CD8-positive, alpha-beta memory T cell (primary cell): ENCODE measurements around the gene KANSL2. TPM values are rescaled to one million over a fixed set of nuclear protein-coding genes. Genes with fewer than 3 reads are reported as not detected.
"Not testable (repeated sequence)": the region's sequence is repeated elsewhere in the genome, so short reads cannot be mapped to it uniquely, and the experiment has no call there.

Experiments
- CTCF ChIA-PET: fragments of 350-600 bp; sonication (Branson Sonifier 250); formaldehyde crosslinking; loops from one replicate; lab custom pipeline; 2021; ENCODE audit warnings: antibody characterized with exemption; lab: Charles Lee
- POLR2A ChIA-PET: fragments of 350-600 bp; sonication (Branson Sonifier 250); formaldehyde crosslinking; loops from one replicate; lab custom pipeline; 2021; ENCODE audit warnings: antibody characterized with exemption; lab: Charles Lee
- DNase-seq, 5 donors: peaks; one replicate each; pipeline versions ENCODE4 v3.0.0 to v3.0.0-alpha.2; 2020 to 2022; ENCODE audit warnings: mixed read lengths in 1 of 5
- H3K27ac ChIP-seq: one replicate; pipeline ENCODE4 v1.7.0; 2013; ENCODE audit warnings: low read depth, mild to moderate bottlenecking, low read length, moderate library complexity
- H3K27me3 ChIP-seq: 2 replicates; pipeline ENCODE4 v1.7.0; 2013; ENCODE audit warnings: low read length, mild to moderate bottlenecking; ENCODE audit not compliant: insufficient read depth, poor library complexity, severe bottlenecking
- H3K36me3 ChIP-seq: 2 replicates; pipeline ENCODE4 v1.7.0; 2013; ENCODE audit warnings: mild to moderate bottlenecking, low read length, moderate library complexity; ENCODE audit not compliant: insufficient read depth
- H3K4me1 ChIP-seq: 2 replicates; pipeline ENCODE4 v1.7.0; 2013; ENCODE audit warnings: mild to moderate bottlenecking, low read length, moderate library complexity; ENCODE audit not compliant: insufficient read depth
- H3K4me3 ChIP-seq: 2 replicates; pipeline ENCODE4 v1.7.0; 2013; ENCODE audit warnings: mild to moderate bottlenecking, low read length
- H3K9me3 ChIP-seq: 2 replicates; pipeline ENCODE4 v1.7.0; 2013; ENCODE audit warnings: mild to moderate bottlenecking, low read length
- H3K27ac Mint-ChIP-seq, 8 donors: one replicate each; pipeline ENCODE4 v1.8.0; 2020 to 2021; ENCODE audit warnings: mixed read lengths in 8 of 8, mild to moderate bottlenecking in 6 of 8, inconsistent platforms in 3 of 8, moderate library complexity in 3 of 8
- H3K27me3 Mint-ChIP-seq, 2 donors: one replicate each; pipeline ENCODE4 v1.8.0; 2020 to 2021; ENCODE audit warnings: mixed read lengths in 2 of 2, mild to moderate bottlenecking in 1 of 2, moderate library complexity in 1 of 2
- H3K36me3 Mint-ChIP-seq, 3 donors: one replicate each; pipeline ENCODE4 v1.8.0; 2020 to 2021; ENCODE audit warnings: mixed read lengths in 3 of 3, inconsistent platforms in 1 of 3, mild to moderate bottlenecking in 1 of 3
- H3K4me1 Mint-ChIP-seq, 3 donors: one replicate each; pipeline ENCODE4 v1.8.0; 2020 to 2021; ENCODE audit warnings: mixed read lengths in 3 of 3, inconsistent platforms in 1 of 3, mild to moderate bottlenecking in 1 of 3
- H3K4me3 Mint-ChIP-seq, 7 donors: one replicate each; pipeline ENCODE4 v1.8.0; 2020 to 2021; ENCODE audit warnings: mixed read lengths in 7 of 7, mild to moderate bottlenecking in 6 of 7, moderate library complexity in 4 of 7, inconsistent platforms in 2 of 7
- H3K9me3 Mint-ChIP-seq, 5 donors: one replicate each; pipeline ENCODE4 v1.8.0; 2020 to 2022; ENCODE audit warnings: mixed read lengths in 5 of 5, mild to moderate bottlenecking in 3 of 5, moderate library complexity in 2 of 5, inconsistent platforms in 1 of 5
- polyA plus RNA-seq: library from polyadenylated mRNA; unstranded; fragments of 300-500 nt; fragmentation: Illumina TruSeq; gene quantifications from one replicate; pipeline ENCODE4 v1.2.3, GENCODE V29; 2021
- total RNA-seq, 2 experiments: library from RNA; stranded (reverse); gene quantifications; one replicate each; pipeline ENCODE4 v1.2.3, GENCODE V29; 2021

The KANSL2 gene
- total and polyA plus RNA-seq, 3 experiments from 2014 or later, result 34.3 to 60.3 (median 58.7) TPM

GRCh38 chr12:48682927-48683326 is 889 bp upstream of the KANSL2 start:
- H3K4me3 ChIP-seq, result no peak overlapping the region
- H3K4me1 Mint-ChIP-seq, result peaks cover 40 to 48% (median 48%) of the 10 kb centered on the region in 3 donors
- ChIA-PET POLR2A (interaction anchor here (0.6 to 2.0 kb wide), 4 partner anchors 12 to 941 kb away, joined by 3 to 11 read pairs (median 5); partner anchors contain the start of genes CCNT1 and PRPF40B), CTCF (interaction anchor here (1.0 to 1.3 kb wide), 3 partner anchors 10 to 132 kb away, joined by 3 to 6 read pairs (median 3); no protein-coding TSS in a partner anchor)
- H3K27me3 Mint-ChIP-seq, result no peaks in the 10 kb centered on the region
- peak overlapping the region; percentile 34 to 99 (median 97) for H3K4me3 Mint-ChIP-seq
- no peak for DNase-seq
- H3K9me3 ChIP-seq, result no peaks in the 10 kb centered on the region
- peaks cover 9% of the 10 kb centered on the region for H3K36me3 ChIP-seq
- H3K27ac Mint-ChIP-seq, result peak overlapping the region in 2 of 8 donors; percentile 6 to 77
- no peaks in the 10 kb centered on the region for H3K27me3 ChIP-seq
- H3K36me3 Mint-ChIP-seq, result peaks cover 0 to 44% (median 9%) of the 10 kb centered on the region in 3 donors
- no peaks in the 10 kb centered on the region for H3K9me3 Mint-ChIP-seq
- H3K4me1 ChIP-seq, result peaks cover 33% of the 10 kb centered on the region
- H3K27ac ChIP-seq, result no peak overlapping the region

DNA sequence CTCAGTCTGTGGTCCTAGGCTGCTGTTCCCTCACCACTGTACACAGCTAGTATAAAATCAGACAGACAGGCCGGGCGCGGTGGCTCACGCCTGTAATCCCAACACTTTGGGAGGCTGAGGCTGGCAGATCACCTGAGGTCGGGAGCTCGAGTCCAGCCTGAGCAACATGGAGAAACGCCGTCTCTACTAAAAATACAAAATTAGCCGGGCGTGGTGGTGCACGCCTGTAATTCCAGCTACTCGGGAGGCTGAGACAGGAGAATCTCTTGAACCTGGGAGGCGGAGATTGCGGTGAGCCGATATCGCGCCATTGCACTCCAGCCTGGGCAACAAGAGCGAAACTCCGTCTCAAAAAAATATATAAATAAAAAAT is 481 bp upstream of the KANSL2 start:
- H3K27me3 ChIP-seq, H3K9me3 Mint-ChIP-seq, DNase-seq, H3K36me3 ChIP-seq, H3K27me3 Mint-ChIP-seq, H3K9me3 ChIP-seq: not testable (repeated sequence)
- CTCF ChIA-PET, result interaction anchor here (1.0 to 1.3 kb wide), 3 partner anchors 9 to 132 kb away, joined by 3 to 6 read pairs (median 3); no protein-coding TSS in a partner anchor
- Mint-ChIP-seq H3K4me1 (peaks cover 42 to 52% (median 51%) of the 10 kb centered on the region in 3 donors), H3K36me3 (peaks cover 0 to 43% (median 9%) of the 10 kb centered on the region in 3 donors), H3K27ac (peak overlapping the region; percentile 95 to 99 (median 98)), H3K4me3 (peak overlapping the region; percentile 97 to 99 (median 98))
- H3K27ac ChIP-seq, result peak overlapping the region; percentile 96
- POLR2A ChIA-PET, result interaction anchor here (0.6 to 2.0 kb wide), 5 partner anchors 18 to 1484 kb away, joined by 3 to 11 read pairs (median 4); partner anchors contain the start of genes CCNT1, PRPF40B and TUBA1A
- H3K4me1 ChIP-seq, result peaks cover 36% of the 10 kb centered on the region
- H3K4me3 ChIP-seq, result peak overlapping the region; percentile 99

DNA sequence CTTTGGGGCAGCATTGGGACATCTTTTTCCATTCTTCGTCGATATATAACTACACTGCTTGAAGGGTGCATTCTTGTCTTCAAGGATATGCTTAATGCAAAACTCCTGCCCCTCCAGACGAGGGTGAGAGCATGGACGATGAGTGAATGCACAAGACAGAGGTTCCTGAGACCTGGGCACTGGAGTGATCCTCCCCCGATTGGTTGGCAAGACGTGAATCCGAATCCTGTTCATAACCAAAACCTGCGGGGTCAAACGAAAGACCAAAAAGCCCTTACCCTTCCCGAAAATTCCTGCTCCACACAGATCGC is 684 bp downstream of the KANSL2 start:
- H3K27me3 Mint-ChIP-seq, result no peaks in the 10 kb centered on the region
- no peak for DNase-seq
- H3K27me3 ChIP-seq, result no peaks in the 10 kb centered on the region
- H3K9me3 ChIP-seq, result no peaks in the 10 kb centered on the region
- peak overlapping the region; percentile 96 for H3K27ac ChIP-seq
- H3K27ac Mint-ChIP-seq, result peak overlapping the region; percentile 95 to 99 (median 98)
- H3K36me3 Mint-ChIP-seq, result peaks cover 0 to 49% (median 13%) of the 10 kb centered on the region in 3 donors
- no peaks in the 10 kb centered on the region for H3K9me3 Mint-ChIP-seq
- ChIA-PET POLR2A (interaction anchor here (0.5 to 2.0 kb wide), 3 partner anchors 35 to 1485 kb away, joined by 4 to 11 read pairs (median 5); partner anchors contain the start of gene CCNT1), CTCF (interaction anchor here (1.0 kb wide), 1 partner anchor 10 kb away, joined by 3 read pairs; no protein-coding TSS in a partner anchor)
- peak overlapping the region; percentile 97 to 99 (median 98) for H3K4me3 Mint-ChIP-seq
- H3K4me1 Mint-ChIP-seq, result peaks cover 49 to 63% (median 62%) of the 10 kb centered on the region in 3 donors
- H3K4me1 ChIP-seq, result peaks cover 39% of the 10 kb centered on the region
- peaks cover 13% of the 10 kb centered on the region for H3K36me3 ChIP-seq
- H3K4me3 ChIP-seq, result peak overlapping the region; percentile 99

GRCh38 chr12:48680861-48681260 is 1.2 kb downstream of the KANSL2 start:
- Histone ChIP-seq H3K27me3 (no peaks in the 10 kb centered on the region), H3K36me3 (peaks cover 13% of the 10 kb centered on the region), H3K4me1 (peaks cover 43% of the 10 kb centered on the region), H3K9me3 (no peaks in the 10 kb centered on the region), H3K4me3 (peak overlapping the region; percentile 99), H3K27ac (peak overlapping the region; percentile 96)
- no peak for DNase-seq
- H3K4me1 Mint-ChIP-seq, result peaks cover 53 to 67% (median 65%) of the 10 kb centered on the region in 3 donors
- H3K9me3 Mint-ChIP-seq, result no peaks in the 10 kb centered on the region
- peak overlapping the region; percentile 95 to 99 (median 98) for H3K27ac Mint-ChIP-seq
- ChIA-PET CTCF (interaction anchor here (1.0 kb wide), 1 partner anchor 9 kb away, joined by 3 read pairs; no protein-coding TSS in a partner anchor), POLR2A (no interaction called here)
- peaks cover 0 to 54% (median 13%) of the 10 kb centered on the region in 3 donors for H3K36me3 Mint-ChIP-seq
- peak overlapping the region; percentile 97 to 99 (median 98) for H3K4me3 Mint-ChIP-seq
- H3K27me3 Mint-ChIP-seq, result no peaks in the 10 kb centered on the region

DNA sequence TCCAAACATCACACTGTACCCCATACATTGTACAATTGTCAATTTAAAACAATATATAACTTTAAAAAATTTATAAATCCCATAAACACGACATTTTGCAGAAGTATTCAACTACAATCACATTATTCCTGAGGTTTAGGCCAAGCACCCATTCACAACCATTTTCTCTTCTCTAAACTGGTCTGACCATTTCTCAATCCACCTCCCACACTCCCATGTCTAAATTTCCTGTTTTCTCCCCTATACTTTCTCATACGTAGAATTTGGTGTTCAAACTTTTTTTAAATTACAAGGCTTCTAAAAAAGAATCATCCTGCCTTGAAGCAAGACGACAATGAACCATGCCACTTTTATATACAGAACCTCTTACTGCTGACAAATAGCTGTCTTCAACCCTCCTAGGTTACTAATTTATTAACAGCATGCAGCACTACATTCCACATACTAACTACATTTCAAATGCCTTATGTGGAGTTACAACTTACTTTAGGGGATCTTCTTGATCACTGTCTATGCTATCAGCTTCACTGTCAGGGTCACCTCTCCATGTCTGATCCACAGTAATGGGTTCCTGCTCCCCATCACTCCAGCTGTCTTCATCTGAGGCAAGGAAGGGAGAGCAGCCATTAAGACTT is 3.4 kb downstream of the KANSL2 start:
- Histone ChIP-seq H3K4me3 (peak overlapping the region; percentile 16), H3K4me1 (peaks cover 46% of the 10 kb centered on the region), H3K9me3 (no peaks in the 10 kb centered on the region), H3K36me3 (peaks cover 21% of the 10 kb centered on the region), H3K27ac (peak overlapping the region; percentile 14), H3K27me3 (no peaks in the 10 kb centered on the region)
- CTCF ChIA-PET, result interaction anchor here (1.1 to 1.3 kb wide), 2 partner anchors 37 to 117 kb away, joined by 3 to 4 read pairs; partner anchors contain the start of gene CCNT1
- peaks cover 59 to 72% (median 72%) of the 10 kb centered on the region in 3 donors for H3K4me1 Mint-ChIP-seq
- H3K27ac Mint-ChIP-seq, result peak overlapping the region in 7 of 8 donors; percentile 13 to 96 (median 70)
- no peaks in the 10 kb centered on the region for H3K9me3 Mint-ChIP-seq
- DNase-seq, result no peak
- peaks cover 0 to 64% (median 14%) of the 10 kb centered on the region in 3 donors for H3K36me3 Mint-ChIP-seq
- H3K27me3 Mint-ChIP-seq, result no peaks in the 10 kb centered on the region
- POLR2A ChIA-PET, result no interaction called here
- peak overlapping the region; percentile 68 to 99 (median 80) for H3K4me3 Mint-ChIP-seq

- Histone ChIP-seq H3K4me1 (peaks cover 7% of the 10 kb centered on the region), H3K27ac (no peak overlapping the region), H3K27me3 (no peaks in the 10 kb centered on the region), H3K36me3 (peaks cover 51% of the 10 kb centered on the region), H3K4me3 (no peak overlapping the region), H3K9me3 (no peaks in the 10 kb centered on the region)
- H3K36me3 Mint-ChIP-seq, result peaks cover 8 to 73% (median 23%) of the 10 kb centered on the region in 3 donors
- POLR2A ChIA-PET, result interaction anchor here (0.5 to 0.6 kb wide), 2 partner anchors 12 to 18 kb away, joined by 5 to 6 read pairs; no protein-coding TSS in a partner anchor
- no peak overlapping the region for H3K27ac Mint-ChIP-seq
- no peaks in the 10 kb centered on the region for H3K9me3 Mint-ChIP-seq
- no peaks in the 10 kb centered on the region for H3K27me3 Mint-ChIP-seq
- no peak for DNase-seq
- H3K4me3 Mint-ChIP-seq, result no peak overlapping the region
- CTCF ChIA-PET, result interaction anchor here (1.3 kb wide), 1 partner anchor 10 kb away, joined by 3 read pairs; no protein-coding TSS in a partner anchor
- H3K4me1 Mint-ChIP-seq, result peaks cover 23 to 26% (median 26%) of the 10 kb centered on the region in 3 donors
Measured at GRCh38 chr12:48671231-48671856, 10.7 kb downstream of the KANSL2 start.

DNA sequence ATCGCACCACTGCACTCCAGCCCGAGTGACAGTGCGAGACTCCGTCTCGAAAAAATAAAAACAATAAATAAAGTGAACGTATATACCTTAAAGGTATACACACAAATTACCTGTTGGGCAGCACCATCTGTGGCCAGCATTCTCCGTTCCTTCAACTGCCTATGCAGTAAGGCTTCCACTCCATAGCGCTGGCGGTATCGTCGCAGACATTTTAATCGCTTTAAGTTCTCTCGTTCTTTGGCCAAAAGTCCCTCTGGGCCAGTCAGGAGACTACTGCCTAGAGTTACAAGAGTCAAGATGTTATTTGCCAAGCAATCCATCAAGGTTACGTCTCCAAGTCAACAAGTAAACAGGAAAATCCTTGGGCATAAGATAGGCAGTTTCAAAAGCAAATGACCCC is 13.0 kb downstream of the KANSL2 start:
- H3K27ac ChIP-seq, result no peak overlapping the region
- CTCF ChIA-PET, result no interaction called here
- H3K4me1 ChIP-seq, result no peaks in the 10 kb centered on the region
- H3K4me1 Mint-ChIP-seq, result peaks cover 12 to 17% (median 16%) of the 10 kb centered on the region in 3 donors
- no peaks in the 10 kb centered on the region for H3K27me3 ChIP-seq
- DNase-seq, result no peak
- H3K9me3 ChIP-seq, result no peaks in the 10 kb centered on the region
- no peaks in the 10 kb centered on the region for H3K9me3 Mint-ChIP-seq
- H3K27me3 Mint-ChIP-seq, result no peaks in the 10 kb centered on the region
- no peak overlapping the region for H3K27ac Mint-ChIP-seq
- H3K36me3 Mint-ChIP-seq, result peaks cover 8 to 72% (median 27%) of the 10 kb centered on the region in 3 donors
- H3K36me3 ChIP-seq, result peaks cover 50% of the 10 kb centered on the region
- no peak overlapping the region for H3K4me3 Mint-ChIP-seq
- POLR2A ChIA-PET, result no interaction called here
- no peak overlapping the region for H3K4me3 ChIP-seq
